ENCODE data around the gene AHSA1.
"Not testable (repeated sequence)": the region's sequence is repeated elsewhere in the genome, so short reads cannot be mapped to it uniquely, and the experiment has no call there.

The AHSA1 gene

GRCh38 chr14:77457522-77458248, at the start of gene AHSA1, which contains the start of gene VIPAS39:
Gene AHSA1 (plus strand): TSS chr14:77458093. CDS start chr14:77458190, 97 bp downstream.
Gene VIPAS39 (minus strand): TSS chr14:77457601. CDS start chr14:77454102, 3,499 bp downstream.
- peak; percentile 91 for DNase-seq (ENCODE audit: low spot score)

- DNase-seq (ENCODE audit: low spot score): no peak
Measured at GRCh38 chr14:77409131-77409533, 48.8 kb upstream of the AHSA1 start.

- DNase-seq (ENCODE audit: low spot score): not testable (repeated sequence)
Measured at GRCh38 chr14:77415403-77416030, 42.4 kb upstream of the AHSA1 start.

- not testable (repeated sequence) for DNase-seq (ENCODE audit: low spot score)
Measured at GRCh38 chr14:77416098-77416497, 41.8 kb upstream of the AHSA1 start.

- no peak for DNase-seq (ENCODE audit: low spot score)
Measured at GRCh38 chr14:77416836-77417235, 41.1 kb upstream of the AHSA1 start.

- no peak for DNase-seq (ENCODE audit: low spot score)
Measured at GRCh38 chr14:77421201-77421600, 36.7 kb upstream of the AHSA1 start.

GRCh38 chr14:77423423-77423822, 34.5 kb upstream of the AHSA1 start, which contains the start of gene NOXRED1:
Gene NOXRED1 (minus strand): TSS chr14:77423523. CDS start chr14:77422889, 634 bp downstream.
- no peak for DNase-seq (ENCODE audit: low spot score)

GRCh38 chr14:77424862-77425261, 33.0 kb upstream of the AHSA1 start:
- no peak for DNase-seq (ENCODE audit: low spot score)

GRCh38 chr14:77426396-77426795, 31.5 kb upstream of the AHSA1 start:
- DNase-seq (ENCODE audit: low spot score): no peak

GRCh38 chr14:77436042-77436441, 21.9 kb upstream of the AHSA1 start:
- no peak for DNase-seq (ENCODE audit: low spot score)

- no peak for DNase-seq (ENCODE audit: low spot score)
Measured at GRCh38 chr14:77438596-77438995, 19.3 kb upstream of the AHSA1 start.

GRCh38 chr14:77439861-77440260, 18.0 kb upstream of the AHSA1 start:
- no peak for DNase-seq (ENCODE audit: low spot score)

GRCh38 chr14:77442196-77442595, 15.7 kb upstream of the AHSA1 start:
- no peak for DNase-seq (ENCODE audit: low spot score)

GRCh38 chr14:77455966-77456640, 1.8 kb upstream of the AHSA1 start:
- no peak for DNase-seq (ENCODE audit: low spot score)

GRCh38 chr14:77457115-77457521, 775 bp upstream of the AHSA1 start:
- DNase-seq (ENCODE audit: low spot score): peak; percentile 30

- peak; percentile 41 for DNase-seq (ENCODE audit: low spot score)
Measured at GRCh38 chr14:77458249-77458950, 507 bp downstream of the AHSA1 start.

- DNase-seq (ENCODE audit: low spot score): peak; percentile 55
Measured at GRCh38 chr14:77459072-77459723, 1.3 kb downstream of the AHSA1 start.

- no peak for DNase-seq (ENCODE audit: low spot score)
Measured at GRCh38 chr14:77467801-77468200, 9.9 kb downstream of the AHSA1 start.

GRCh38 chr14:77469067-77469505, 11.2 kb downstream of the AHSA1 start:
- no peak for DNase-seq (ENCODE audit: low spot score)

- DNase-seq (ENCODE audit: low spot score): no peak
Measured at GRCh38 chr14:77469539-77469938, 11.6 kb downstream of the AHSA1 start.

GRCh38 chr14:77470224-77470870, 12.5 kb downstream of the AHSA1 start:
- DNase-seq (ENCODE audit: low spot score): no peak
